Measurements from ENCODE around the gene IGFLR1.

DNA sequence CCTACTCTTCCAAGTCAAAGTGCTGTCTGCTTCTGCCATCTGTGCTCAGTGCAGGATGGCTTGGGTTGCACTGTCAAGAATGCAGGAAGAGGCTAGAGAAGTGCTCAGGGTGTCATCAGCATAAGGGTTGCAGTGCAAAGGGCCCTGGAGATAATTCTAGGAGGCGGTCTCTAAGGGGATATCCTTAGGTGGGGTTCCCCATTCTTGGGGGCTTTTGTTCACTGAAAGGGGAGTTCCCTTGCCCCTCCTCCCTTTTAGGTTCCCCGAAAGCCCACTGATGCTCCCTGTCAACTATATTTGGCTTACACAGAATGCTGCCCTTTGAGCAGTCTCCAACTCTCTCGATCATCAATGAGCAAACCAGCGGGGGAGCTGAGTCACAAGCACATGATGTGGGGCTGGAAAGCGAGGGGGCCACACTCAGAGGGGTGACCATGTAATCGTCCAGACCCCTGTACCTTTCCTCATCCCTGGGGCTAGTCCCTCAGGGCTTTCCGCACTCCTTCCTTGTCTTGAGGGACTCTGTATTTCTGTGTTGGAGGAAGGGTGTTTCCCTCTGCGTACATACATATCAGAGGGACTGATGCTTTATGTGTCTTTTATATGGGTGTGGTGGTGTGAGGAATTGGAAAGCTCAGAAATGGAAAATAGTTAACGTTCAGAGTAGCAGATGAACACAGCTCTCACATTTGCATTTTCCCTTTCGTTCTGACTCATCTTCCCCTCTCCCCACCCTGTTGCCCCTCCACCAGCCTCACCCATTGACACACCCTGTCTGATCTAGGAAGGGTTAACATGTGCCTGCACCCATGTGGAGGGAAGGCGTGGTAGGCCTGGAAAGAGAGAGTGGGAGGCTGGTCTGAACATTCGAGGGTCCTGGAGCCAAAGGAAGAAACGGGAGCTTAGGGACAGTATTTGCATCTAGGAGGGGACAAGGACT, 31.2 kb downstream of the IGFLR1 start:
- TF ChIP-seq CTCF (IDR thresholded peaks at IDR 0.05) (no peak), ZFX (IDR thresholded peaks at IDR 0.05; ENCODE audit: borderline replicate concordance) (no peak)

All from 22Rv1 (cell line).